HG03139 (cell line): ENCODE data around the gene FOXC2.
A peak's percentile ranks its signal among the peaks of the same experiment; 100 is the strongest.

Source experiments
- ATAC-seq: cut with Tn5 transposase; IDR thresholded peaks from one replicate; pipeline ENCODE4 v1.9.1; 2021; ENCODE audit not compliant: unreplicated experiment

Gene FOXC2

GRCh38 chr16:86554917-86555703, 11.5 kb upstream of the FOXC2 start, which contains the start of gene MTHFSD:
Gene MTHFSD (minus strand): TSS chr16:86555235. CDS start chr16:86555184, 51 bp downstream.
- ATAC-seq, result peak; percentile 83

- ATAC-seq, result no peak
These were observed 10.9 kb upstream of the FOXC2 start for GRCh38 chr16:86555704-86556075.

- ATAC-seq, result no peak
These were observed 10.1 kb upstream of the FOXC2 start for GRCh38 chr16:86556576-86556975.

GRCh38 chr16:86557587-86557986, 9.0 kb upstream of the FOXC2 start:
- ATAC-seq, result no peak

- ATAC-seq, result no peak
These were observed 8.1 kb upstream of the FOXC2 start for GRCh38 chr16:86558355-86559193.

GRCh38 chr16:86559802-86560305, 6.8 kb upstream of the FOXC2 start:
- ATAC-seq, result no peak

- no peak for ATAC-seq
These were observed 4.3 kb upstream of the FOXC2 start for GRCh38 chr16:86562356-86562755.

- no peak for ATAC-seq
These were observed 2.9 kb upstream of the FOXC2 start for GRCh38 chr16:86563469-86564345.

GRCh38 chr16:86565181-86565631, 1.4 kb upstream of the FOXC2 start:
- ATAC-seq, result no peak

GRCh38 chr16:86565644-86566511, 751 bp upstream of the FOXC2 start:
- ATAC-seq, result no peak

GRCh38 chr16:86566966-86567700, 504 bp downstream of the FOXC2 start:
- no peak for ATAC-seq

GRCh38 chr16:86567701-86568581, 1.3 kb downstream of the FOXC2 start:
- ATAC-seq, result no peak

- no peak for ATAC-seq
These were observed 2.3 kb downstream of the FOXC2 start for GRCh38 chr16:86568677-86569623.

GRCh38 chr16:86569701-86570447, 3.2 kb downstream of the FOXC2 start:
- ATAC-seq, result no peak

GRCh38 chr16:86570558-86571529, 4.2 kb downstream of the FOXC2 start:
- no peak for ATAC-seq
